RKO (cell line): ENCODE results near the gene TCAF1.

Source experiments
- DNase-seq: peaks from one replicate; pipeline ENCODE4 v3.0.0-alpha.2; 2016; ENCODE audit warnings: low spot score

Gene TCAF1

GRCh38 chr7:143901668-143902331 is at the start of gene TCAF1:
TCAF1 (minus strand) TSS chr7:143902176; CDS start chr7:143876608, 25,568 bp downstream.
- DNase-seq: peak; percentile 97

GRCh38 chr7:143948733-143949132 is 46.8 kb upstream of the TCAF1 start:
- DNase-seq: no peak

GRCh38 chr7:143947111-143947510 is 45.1 kb upstream of the TCAF1 start:
- DNase-seq: no peak

GRCh38 chr7:143945423-143945822 is 43.4 kb upstream of the TCAF1 start:
- DNase-seq: no peak

- no peak for DNase-seq
Observed at GRCh38 chr7:143938379-143939243, 36.6 kb upstream of the TCAF1 start.

GRCh38 chr7:143936087-143937009 is 34.4 kb upstream of the TCAF1 start:
- peak; percentile 23 for DNase-seq

- DNase-seq: no peak
Observed at GRCh38 chr7:143934526-143935325, 32.8 kb upstream of the TCAF1 start, which contains the start of gene OR2F2. OR2F2 (plus strand) TSS chr7:143935233; CDS start chr7:143935233, 0 bp downstream.

GRCh38 chr7:143931739-143932138 is 29.8 kb upstream of the TCAF1 start:
- no peak for DNase-seq

GRCh38 chr7:143929224-143929920 is 27.4 kb upstream of the TCAF1 start:
- peak; percentile 61 for DNase-seq

- no peak for DNase-seq
Observed at GRCh38 chr7:143924851-143925250, 22.9 kb upstream of the TCAF1 start.

- DNase-seq: peak; percentile 30
Observed at GRCh38 chr7:143914938-143915652, 13.1 kb upstream of the TCAF1 start.

GRCh38 chr7:143913945-143914615 is 12.1 kb upstream of the TCAF1 start:
- DNase-seq: no peak

- no peak for DNase-seq
Observed at GRCh38 chr7:143910473-143911248, 8.7 kb upstream of the TCAF1 start.

- DNase-seq: no peak
Observed at GRCh38 chr7:143909863-143910262, 7.9 kb upstream of the TCAF1 start.

- DNase-seq: no peak
Observed at GRCh38 chr7:143908120-143908519, 6.1 kb upstream of the TCAF1 start.

GRCh38 chr7:143906895-143907294 is 4.9 kb upstream of the TCAF1 start:
- DNase-seq: no peak

GRCh38 chr7:143906151-143906550 is 4.2 kb upstream of the TCAF1 start:
- DNase-seq: no peak

GRCh38 chr7:143905509-143905908 is 3.5 kb upstream of the TCAF1 start:
- DNase-seq: no peak
